B cell (primary cell): Measurements from ENCODE around the gene ID3. TPM values are rescaled to one million over a fixed set of nuclear protein-coding genes. Genes with fewer than 3 reads are reported as not detected.

ENCODE experiments used
- ATAC-seq: fragments of 200-7000 bp; cut with Tn5 transposase; one replicate; pipeline ENCODE4 v1.10.0; 2021; ENCODE audit warnings: low read depth, mild to moderate bottlenecking, moderate number of reproducible peaks, moderate library complexity
- CTCF ChIA-PET: fragments of 350-600 bp; sonication (Branson Sonifier 250); formaldehyde crosslinking; loops from one replicate; lab custom pipeline; 2021; ENCODE audit warnings: antibody characterized with exemption, inconsistent platforms; lab: Charles Lee
- POLR2A ChIA-PET: fragments of 350-600 bp; sonication (Branson Sonifier 250); formaldehyde crosslinking; loops from one replicate; lab custom pipeline; 2021; ENCODE audit warnings: antibody characterized with exemption; lab: Charles Lee
- DNase-seq: peaks from one replicate; pipeline ENCODE4 v3.0.0; 2013
- H2AFZ ChIP-seq: 2 replicates; pipeline ENCODE4 v1.6.1; 2012; ENCODE audit warnings: mild to moderate bottlenecking, low read depth, low read length; ENCODE audit not compliant: insufficient read depth, poor library complexity, severe bottlenecking
- H3K27ac ChIP-seq, 2 donors: 1 replicate in 1 of 2; 2 replicates in 1 of 2; pipeline ENCODE4 v1.5.1; 2012 to 2013; ENCODE audit warnings: low read length in 2 of 2, mild to moderate bottlenecking in 2 of 2, moderate library complexity in 1 of 2
- H3K27me3 ChIP-seq, 4 experiments: fragments of 200-600 bp in 1 of 4; sonication (generic) in 1 of 4; replicated peaks in 1 of 4; 1 replicate in 2 of 4; 2 replicates in 2 of 4; pipeline versions ENCODE4 v1.6.1 to v1.7.0; 2013 to 2016; ENCODE audit warnings: low read length in 3 of 4, mild to moderate bottlenecking in 2 of 4, mixed read lengths in 1 of 4, moderate library complexity in 1 of 4; ENCODE audit not compliant: insufficient read depth in 4 of 4, control insufficient read depth in 3 of 4; ENCODE audit errors: control extremely low read depth in 1 of 4
- H3K36me3 ChIP-seq, 2 experiments: replicated peaks in 1 of 2; 1 replicate in 1 of 2; 2 replicates in 1 of 2; pipeline versions ENCODE4 v1.6.1 to v1.7.1; 2013; ENCODE audit warnings: low read length in 1 of 2; ENCODE audit not compliant: insufficient read depth in 2 of 2, control insufficient read depth in 1 of 2; ENCODE audit errors: control extremely low read depth in 1 of 2, extremely low read depth in 1 of 2
- H3K4me1 ChIP-seq, 2 donors: fragments of 200-600 bp in 1 of 2; sonication (generic) in 1 of 2; 1 replicate in 1 of 2; 2 replicates in 1 of 2; pipeline versions ENCODE4 v1.5.1 to v1.6.1; 2013 to 2017; ENCODE audit warnings: low read length in 2 of 2; ENCODE audit not compliant: control insufficient read depth in 2 of 2, insufficient read depth in 2 of 2
- H3K4me2 ChIP-seq: replicated peaks from 2 replicates; pipeline ENCODE3; 2012; ENCODE audit warnings: mild to moderate bottlenecking, low read depth, low read length; ENCODE audit not compliant: poor library complexity, severe bottlenecking
- H3K4me3 ChIP-seq, 5 experiments: fragments of 200-600 bp in 1 of 5; sonication (generic) in 1 of 5; 1 replicate in 3 of 5; 2 replicates in 2 of 5; pipeline versions ENCODE4 v1.5.1 to v1.7.0; 2011 to 2016; ENCODE audit warnings: low read length in 4 of 5, mild to moderate bottlenecking in 4 of 5, low read depth in 2 of 5, control low read depth in 1 of 5, moderate library complexity in 1 of 5; ENCODE audit not compliant: insufficient read depth in 1 of 5; ENCODE audit errors: control extremely low read depth in 1 of 5, extremely low read depth in 1 of 5
- H3K79me2 ChIP-seq: fragments of 200-600 bp; sonication (generic); one replicate; pipeline ENCODE4 v1.6.0; 2016; ENCODE audit warnings: low read length; ENCODE audit not compliant: control insufficient read depth, insufficient read depth
- H3K9ac ChIP-seq: fragments of 200-600 bp; sonication (generic); 2 replicates; pipeline ENCODE4 v1.6.1; 2017; ENCODE audit warnings: mild to moderate bottlenecking, low read length, moderate library complexity
- H3K9me3 ChIP-seq, 3 donors: one replicate each; pipeline versions ENCODE4 v1.6.1 to v1.7.1; 2013; ENCODE audit warnings: low read length in 2 of 3; ENCODE audit not compliant: control insufficient read depth in 2 of 3, insufficient read depth in 1 of 3; ENCODE audit errors: control extremely low read depth in 1 of 3
- H4K20me1 ChIP-seq: 2 replicates; pipeline ENCODE4 v1.6.0; 2012; ENCODE audit warnings: mild to moderate bottlenecking, low read length; ENCODE audit not compliant: insufficient read depth, control insufficient read depth, poor library complexity, severe bottlenecking
- H3K27ac Mint-ChIP-seq: one replicate; pipeline ENCODE4 v1.8.0; 2021; ENCODE audit warnings: mixed read lengths
- H3K27me3 Mint-ChIP-seq: one replicate; pipeline ENCODE4 v1.8.0; 2021; ENCODE audit warnings: mixed read lengths
- H3K4me1 Mint-ChIP-seq: one replicate; pipeline ENCODE4 v1.8.0; 2021; ENCODE audit warnings: mixed read lengths
- H3K4me3 Mint-ChIP-seq: one replicate; pipeline ENCODE4 v1.8.0; 2021; ENCODE audit warnings: mixed read lengths
- H3K9me3 Mint-ChIP-seq: one replicate; pipeline ENCODE4 v1.8.0; 2022; ENCODE audit warnings: mixed read lengths; ENCODE audit not compliant: insufficient read depth
- CTCF ChIP-seq: fragments of 200-600 bp; IDR thresholded peaks from one replicate; pipeline ENCODE4 v1.8.0; 2022; ENCODE audit warnings: antibody characterized with exemption, mild to moderate bottlenecking
- EZH2 ChIP-seq: IDR thresholded peaks from 2 replicates; pipeline ENCODE4 v1.6.1; 2012; ENCODE audit warnings: borderline replicate concordance, low read depth, mild to moderate bottlenecking, moderate library complexity, low read length; ENCODE audit not compliant: insufficient read depth, poor library complexity, severe bottlenecking
- whole genome bisulfite sequencing: methylation state at CpG from one replicate; pipeline ENCODE4 v1.1.5; 2013; ENCODE audit warnings: missing lambda C conversion rate; ENCODE audit not compliant: insufficient coverage; 5-methylcytosine and 5-hydroxymethylcytosine counted together
- intact Hi-C: fragments of 100-400 bp; cut with micrococcal nuclease; formaldehyde crosslinking; loops from one replicate; pipeline ENCODE4 v1.10.0; 2022
- polyA plus RNA-seq: library from polyadenylated mRNA; depleted of rRNA; stranded (reverse); fragments of >200 nt; gene quantifications from 2 replicates; pipeline ENCODE4 v1.2.3, GENCODE V29; 2012
- total RNA-seq, 2 donors: library from RNA; stranded (reverse); fragments of 120-200 nt in 1 of 2; gene quantifications; 1 replicate in 1 of 2; 2 replicates in 1 of 2; pipeline versions ENCODE4 v1.2.3 to v1.2.4, GENCODE V29; 2013 to 2022

Gene ID3
- total and polyA plus RNA-seq, 2 donors (not counting 1 experiment from before 2014, with no cell fraction given) = 212 to 367 TPM

GRCh38 chr1:23527366-23527765, 31.9 kb downstream of the ID3 start:
- Histone ChIP-seq H3K4me2 (peak overlapping the region; percentile 99), H3K9ac (no peak overlapping the region), H4K20me1 (no peaks in the 10 kb centered on the region), H3K27ac (peak overlapping the region; percentile 47 to 76), H3K9me3 (no peaks in the 10 kb centered on the region), H3K4me1 (peaks cover 89 to 94% of the 10 kb centered on the region in 2 donors), H3K4me3 (no peak overlapping the region), H3K27me3 (peaks cover 0 to 7% (median 0%) of the 10 kb centered on the region in 4 experiments), H3K79me2 (peaks cover 9% of the 10 kb centered on the region), H2AFZ (no peak overlapping the region), H3K36me3 (no peaks in the 10 kb centered on the region)
- ChIA-PET POLR2A (interaction anchor here (0.7 to 2.0 kb wide), 3 partner anchors 13 to 53 kb away, joined by 3 to 10 read pairs (median 3); no protein-coding TSS in a partner anchor), CTCF (interaction anchor here (1.1 to 17.1 kb wide), 5 partner anchors 13 to 110 kb away, joined by 4 to 332 read pairs (median 20); no protein-coding TSS in a partner anchor)
- intact Hi-C loops = no loop called here
- peak overlapping the region; percentile 90 for H3K27ac Mint-ChIP-seq
- no peaks in the 10 kb centered on the region for H3K27me3 Mint-ChIP-seq
- ATAC-seq (no peak), DNase-seq (no peak)
- TF ChIP-seq EZH2 (no peak), CTCF (no peak)
- H3K4me3 Mint-ChIP-seq = peak overlapping the region; percentile 55
- peaks cover 92% of the 10 kb centered on the region for H3K4me1 Mint-ChIP-seq
- 51% methylated on average over 3 of the region's 7 CpGs for WGBS
- no peaks in the 10 kb centered on the region for H3K9me3 Mint-ChIP-seq

DNA sequence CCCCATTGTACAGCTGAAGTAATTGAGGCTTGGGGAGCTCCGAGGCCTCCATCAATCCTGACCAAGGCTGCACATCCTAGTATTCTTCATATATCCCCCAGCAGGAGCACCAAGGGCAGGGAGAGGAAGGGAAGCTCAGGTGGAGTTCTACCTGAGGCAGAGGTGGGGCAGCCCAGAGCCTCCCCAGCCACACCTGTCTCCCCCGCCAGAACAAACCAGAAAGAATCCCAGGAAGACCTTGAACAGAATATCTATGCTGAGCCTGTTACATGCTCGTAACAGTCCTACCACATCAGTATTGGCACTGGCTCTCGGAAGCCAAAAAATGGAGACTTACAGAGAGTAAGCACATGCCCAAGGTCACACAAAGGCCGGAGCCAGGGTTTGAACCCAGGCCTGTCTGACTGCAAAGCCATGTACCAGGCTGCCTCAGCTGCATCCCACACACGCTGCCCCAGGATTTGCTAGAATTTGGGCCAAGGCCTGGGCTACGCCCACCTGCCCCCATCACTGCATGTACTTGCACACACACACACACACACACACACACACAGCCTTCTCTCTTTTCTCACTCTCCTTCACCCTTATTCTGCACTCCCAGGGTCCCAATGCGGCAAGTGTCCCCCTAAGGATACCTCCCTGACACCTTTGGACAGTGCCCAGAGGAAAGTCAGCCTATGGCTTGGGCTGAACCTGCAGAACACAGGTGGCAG, 32.8 kb downstream of the ID3 start:
- Histone ChIP-seq H3K36me3 (no peaks in the 10 kb centered on the region), H3K27me3 (peaks cover 0 to 7% (median 0%) of the 10 kb centered on the region in 4 experiments), H3K27ac (peak overlapping the region; percentile 76 to 83), H3K79me2 (peaks cover 9% of the 10 kb centered on the region), H3K4me1 (peaks cover 84 to 88% of the 10 kb centered on the region in 2 donors), H3K9me3 (no peaks in the 10 kb centered on the region), H3K4me2 (peak overlapping the region; percentile 99), H3K9ac (no peak overlapping the region), H4K20me1 (no peaks in the 10 kb centered on the region), H3K4me3 (no peak overlapping the region), H2AFZ (no peak overlapping the region)
- Mint-ChIP-seq H3K9me3 (no peaks in the 10 kb centered on the region), H3K4me3 (peak overlapping the region; percentile 72), H3K27me3 (no peaks in the 10 kb centered on the region), H3K27ac (peak overlapping the region; percentile 90), H3K4me1 (peaks cover 89% of the 10 kb centered on the region)
- CTCF ChIA-PET = interaction anchor here (0.5 to 17.1 kb wide), 4 partner anchors 12 to 108 kb away, joined by 4 to 332 read pairs (median 35); no protein-coding TSS in a partner anchor
- intact Hi-C loops = no loop called here
- DNase-seq = no peak
- ATAC-seq = no peak
- 86% methylated on average over 7 of the region's 8 CpGs for WGBS
- POLR2A ChIA-PET = interaction anchor here (1.0 kb wide), 1 partner anchor 10 kb away, joined by 3 read pairs; no protein-coding TSS in a partner anchor
- TF ChIP-seq CTCF (no peak), EZH2 (no peak)
